Adipose tissue (tissue), 3 donors: ENCODE data around the gene CSPG4. TPM values are rescaled to one million over a fixed set of nuclear protein-coding genes. Genes with fewer than 3 reads are reported as not detected.
A peak's percentile ranks its signal among the peaks of the same experiment; 100 is the strongest.
"Not testable (repeated sequence)": the region's sequence is repeated elsewhere in the genome, so short reads cannot be mapped to it uniquely, and the experiment has no call there.

Experiments
- H3K27ac ChIP-seq: one replicate; pipeline ENCODE4 v1.5.1; 2013; ENCODE audit warnings: low read depth, low read length
- WGBS, 3 donors: extraction: QIAGEN DNeasy Blood & Tissue Kit; methylation state at CpG; one replicate each; pipeline ENCODE4 v1.1.7; 2013; 5-methylcytosine and 5-hydroxymethylcytosine counted together
- polyA plus RNA-seq, 3 donors: library from polyadenylated mRNA; stranded (reverse); fragments of 200-250 nt; gene quantifications; one replicate each; pipeline ENCODE4 v1.2.3, GENCODE V29; 2013
- donor health status: healthy with polysubstance abuse.
- donor health status: Bipolar disorder and iron deficiency.
- donor health status: healthy.

CSPG4 gene
- polyA plus RNA-seq, 3 donors: 7.4 to 82.9 (median 25.3) TPM

DNA sequence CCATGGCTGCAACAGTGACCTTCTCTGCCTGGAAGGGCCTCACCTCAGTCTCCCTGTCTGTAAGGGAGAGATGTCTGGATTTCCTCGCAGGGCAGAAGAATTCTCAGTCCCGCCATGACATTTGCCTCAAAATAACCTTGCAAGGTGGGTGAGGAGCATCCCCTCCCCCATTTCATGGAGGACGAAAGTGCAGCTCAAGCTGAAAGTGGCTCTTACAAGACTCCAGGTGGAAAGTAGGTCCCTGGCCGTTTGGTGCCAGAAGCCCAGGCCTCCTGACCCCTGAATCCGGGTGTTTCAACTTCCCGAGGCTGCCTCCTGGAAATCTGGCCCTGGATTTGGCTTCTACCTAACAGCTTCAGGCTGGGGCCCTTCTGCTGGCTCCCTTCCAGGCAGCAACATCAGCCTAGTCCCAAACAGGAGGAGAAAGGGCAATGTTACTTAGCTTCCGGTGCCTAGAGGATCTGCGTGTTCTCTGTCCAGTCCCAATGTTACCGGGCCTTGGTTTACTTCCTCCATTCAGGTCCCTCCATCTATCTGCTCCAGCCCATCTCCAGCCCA is 769 bp upstream of the CSPG4 start:
- WGBS, 3 donors: 48 to 79% (median 55%) methylated on average over 9 of the region's 9 CpGs
- H3K27ac ChIP-seq: no peak overlapping the region

- H3K27ac ChIP-seq: not testable (repeated sequence)
Measured at GRCh38 chr15:75711495-75711894, 1.2 kb downstream of the CSPG4 start.

DNA sequence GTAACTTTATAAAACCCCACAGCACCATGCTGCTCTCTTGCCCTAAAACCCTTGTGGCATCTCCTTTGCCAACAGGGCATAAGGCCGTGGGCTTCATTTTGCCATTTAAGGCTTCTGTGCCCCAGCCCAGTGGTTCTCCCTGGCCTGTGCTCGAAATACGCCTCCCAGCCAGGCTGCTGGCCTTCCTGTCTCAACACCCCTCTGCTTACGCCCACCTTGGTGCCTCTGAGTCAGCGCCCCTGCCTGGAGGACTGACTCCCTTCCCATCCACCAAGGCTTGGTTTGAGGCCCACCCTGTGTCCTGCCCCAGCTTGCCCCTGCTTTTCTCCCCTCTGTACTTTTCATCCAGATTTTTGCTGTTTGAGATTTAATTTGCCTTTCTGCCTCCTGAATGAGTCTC is 1.8 kb downstream of the CSPG4 start:
- 80 to 100% (median 81%) methylated on average over 3 to 5 of the region's 5 CpGs for WGBS, 3 donors
- not testable (repeated sequence) for H3K27ac ChIP-seq

More at GRCh38 chr15:75711495-75711894, 1.2 kb downstream of the CSPG4 start:
- 51 to 83% (median 62%) methylated on average over 7 of the region's 7 CpGs for WGBS, 3 donors

DNA sequence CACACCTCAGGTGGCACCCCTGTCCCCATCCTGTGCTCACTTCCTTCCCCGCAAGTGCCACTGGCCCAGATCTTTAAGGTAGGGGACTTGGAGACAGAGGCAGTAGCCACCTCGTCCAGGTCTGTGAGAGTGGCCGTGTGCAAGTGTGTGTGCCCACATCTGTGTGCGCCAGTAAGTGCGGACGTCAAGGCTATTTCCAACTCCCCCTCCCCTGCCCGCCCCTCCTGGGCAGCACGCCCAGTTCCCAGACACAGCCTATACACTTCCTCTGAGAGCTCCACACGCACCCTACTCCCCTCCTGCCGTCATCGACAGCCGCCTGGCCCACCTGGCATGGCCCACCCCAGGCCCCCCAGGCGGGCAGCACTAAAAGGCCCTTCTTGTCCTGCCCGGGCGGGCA is 3.2 kb downstream of the CSPG4 start:
- not testable (repeated sequence) for H3K27ac ChIP-seq
- WGBS, 3 donors: 26 to 31% (median 28%) methylated on average over 8 to 13 of the region's 15 CpGs

GRCh38 chr15:75706682-75706954 is 6.0 kb downstream of the CSPG4 start:
- no peak overlapping the region for H3K27ac ChIP-seq
- 50 to 63% (median 52%) methylated on average over 2 of the region's 2 CpGs for WGBS, 3 donors

DNA sequence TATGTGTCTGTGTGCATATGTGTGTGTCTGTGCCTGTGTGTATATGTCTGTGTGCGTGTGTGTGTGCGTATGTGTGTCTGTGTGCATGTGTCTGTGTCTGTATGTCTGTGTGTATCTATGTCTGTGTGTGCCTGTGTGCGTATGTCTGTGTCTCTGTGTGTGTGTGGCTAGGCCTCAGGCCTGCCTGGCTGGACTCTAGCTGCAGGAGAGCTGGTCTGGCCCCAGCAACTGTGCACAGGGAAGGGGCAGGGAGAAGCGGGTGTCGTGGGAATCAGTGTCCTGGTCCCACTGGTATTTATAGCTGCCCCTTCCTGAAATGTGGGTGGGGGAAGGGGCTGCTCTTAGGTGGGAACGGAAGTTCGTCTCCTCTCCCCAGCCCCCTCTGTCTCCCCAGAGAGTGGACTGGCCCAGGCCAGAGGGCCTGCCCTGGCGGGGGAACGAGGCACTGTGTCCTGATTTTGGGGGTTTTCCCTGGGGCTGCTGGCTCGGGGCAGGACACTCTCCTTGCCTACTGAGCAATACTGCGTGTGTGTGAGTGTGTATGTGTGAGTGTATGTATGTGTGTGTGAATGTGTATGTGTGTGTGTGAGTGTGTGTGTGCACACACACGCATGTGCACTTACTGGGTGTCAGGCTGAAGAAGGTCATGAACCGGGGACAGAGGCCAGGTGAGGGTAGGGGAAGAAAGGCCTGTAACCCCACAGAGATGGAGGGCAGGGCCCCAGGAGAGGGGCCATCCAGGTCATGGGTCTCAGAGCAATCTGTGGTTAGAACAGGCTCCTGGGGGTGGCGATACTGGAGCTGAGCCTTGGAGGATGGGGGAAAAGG is 6.6 kb downstream of the CSPG4 start:
- H3K27ac ChIP-seq: no peak overlapping the region
- WGBS, 3 donors: 71 to 83% (median 76%) methylated on average over 13 to 14 of the region's 14 CpGs

DNA sequence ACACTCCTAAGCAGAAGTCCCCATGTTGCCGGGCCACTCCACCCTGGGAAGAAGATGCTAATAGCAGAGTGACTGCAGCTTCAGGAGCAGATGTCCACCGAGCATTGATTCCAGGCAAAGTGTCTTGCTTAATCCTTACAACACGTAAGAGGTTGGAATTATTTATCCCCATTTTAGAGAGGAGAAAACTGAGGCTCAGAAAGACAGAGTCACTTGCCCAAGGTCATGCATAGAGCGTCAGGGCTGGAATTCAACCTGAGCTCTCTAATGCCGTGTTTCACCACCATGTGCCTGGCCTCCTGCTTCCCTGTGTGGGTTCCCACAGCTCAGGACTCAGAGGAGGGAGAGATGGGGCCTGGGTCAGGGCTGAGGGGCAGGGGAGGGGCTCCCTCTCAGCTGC is 7.3 kb downstream of the CSPG4 start:
- WGBS, 3 donors: 85 to 87% (median 85%) methylated on average over 5 of the region's 5 CpGs
- not testable (repeated sequence) for H3K27ac ChIP-seq

GRCh38 chr15:75704618-75705017 is 8.0 kb downstream of the CSPG4 start:
- 89 to 93% (median 90%) methylated on average over 9 of the region's 9 CpGs for WGBS, 3 donors
- no peak overlapping the region for H3K27ac ChIP-seq

DNA sequence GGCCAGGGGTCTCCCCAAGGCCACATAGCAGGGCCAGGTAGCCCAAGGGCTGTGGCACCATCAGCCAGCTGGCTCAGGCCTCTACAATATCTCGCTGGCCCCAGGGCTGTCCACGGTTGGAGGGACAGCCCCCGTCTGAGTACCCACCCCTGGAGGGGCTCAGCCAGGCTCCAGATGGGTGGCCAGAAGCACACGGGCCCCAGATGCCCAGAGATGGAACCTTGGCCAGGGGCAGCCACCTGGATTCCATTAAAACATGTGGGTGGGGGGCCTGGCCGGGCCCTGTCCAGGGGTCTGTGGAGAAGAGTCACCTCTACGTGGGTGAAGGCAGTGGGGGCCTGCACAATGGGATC is 8.4 kb downstream of the CSPG4 start:
- no peak overlapping the region for H3K27ac ChIP-seq
- WGBS, 3 donors: 76 to 82% (median 80%) methylated on average over 6 of the region's 6 CpGs

- H3K27ac ChIP-seq: not testable (repeated sequence)
- 70 to 90% (median 83%) methylated on average over 7 to 11 of the region's 18 CpGs for WGBS, 3 donors
Measured at GRCh38 chr15:75703440-75704262, 9.0 kb downstream of the CSPG4 start.

DNA sequence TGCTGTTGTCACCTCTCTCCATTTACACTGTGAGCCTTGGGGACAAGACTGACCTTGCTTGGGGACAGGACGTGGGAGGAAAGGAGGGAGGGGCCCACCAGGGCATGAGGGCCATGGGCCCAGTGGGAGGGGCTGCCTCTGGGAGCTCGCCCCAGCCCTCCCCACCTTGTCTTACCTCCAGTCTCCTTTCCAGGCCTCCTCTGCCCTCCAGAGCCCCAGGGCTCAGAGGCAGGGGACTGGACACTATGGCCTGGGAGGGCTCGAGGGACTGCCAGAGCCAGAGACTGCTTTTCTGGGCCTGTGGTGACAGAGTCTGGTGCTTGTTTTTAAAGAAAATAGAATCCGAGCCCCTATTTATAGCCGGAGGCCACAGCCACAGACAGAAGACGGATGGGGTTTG is 10.2 kb downstream of the CSPG4 start:
- 73 to 83% (median 76%) methylated on average over 5 to 6 of the region's 6 CpGs for WGBS, 3 donors

DNA sequence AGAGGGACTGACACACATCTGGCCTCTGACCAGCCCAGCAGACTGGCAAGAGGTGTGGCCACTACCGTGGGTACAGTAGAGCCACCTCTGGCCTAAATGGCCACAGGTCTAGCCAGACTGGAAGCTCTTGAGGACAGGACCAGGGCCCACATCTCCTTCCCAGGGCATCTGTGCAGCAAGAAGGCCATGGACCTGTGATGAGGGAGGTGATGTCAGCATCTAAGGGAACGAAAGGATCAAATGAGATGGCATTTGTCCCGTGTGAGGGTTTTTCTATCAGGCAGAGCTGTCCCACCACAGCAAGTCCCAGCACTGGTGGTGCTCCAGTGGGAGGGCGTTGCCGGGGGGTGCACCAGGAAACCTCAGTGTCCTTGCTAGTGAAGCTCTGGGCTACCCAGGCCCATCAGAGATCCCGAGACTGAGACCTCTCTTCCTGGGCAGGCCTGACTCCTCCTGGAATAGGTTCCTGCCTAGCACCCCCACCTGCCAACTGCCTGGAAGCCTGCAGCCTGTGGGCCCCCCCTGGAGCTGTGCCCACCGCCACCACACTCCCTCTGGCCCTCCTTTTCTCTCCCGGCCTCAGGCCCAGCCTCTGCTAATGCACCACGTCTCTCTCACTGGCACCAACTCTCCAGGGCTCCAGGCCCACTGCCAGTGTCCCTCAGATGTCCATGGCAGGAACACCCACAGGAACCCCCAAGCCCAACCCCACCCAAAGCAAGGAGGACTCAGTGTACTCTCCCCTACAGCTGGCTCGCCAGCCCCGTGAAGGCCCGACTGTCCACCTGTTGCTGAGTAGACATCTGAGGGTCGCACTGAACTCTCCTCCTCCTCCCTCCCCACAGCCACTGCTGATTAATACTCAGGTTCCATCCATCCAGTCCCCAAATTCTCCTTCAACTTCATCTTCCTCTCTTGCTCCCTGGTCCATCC is 11.3 kb downstream of the CSPG4 start:
- H3K27ac ChIP-seq: not testable (repeated sequence)
- 79 to 85% (median 80%) methylated on average over 10 to 13 of the region's 13 CpGs for WGBS, 3 donors

More for the DNA sequence above, 10.2 kb downstream of the CSPG4 start:
- no peak overlapping the region for H3K27ac ChIP-seq

DNA sequence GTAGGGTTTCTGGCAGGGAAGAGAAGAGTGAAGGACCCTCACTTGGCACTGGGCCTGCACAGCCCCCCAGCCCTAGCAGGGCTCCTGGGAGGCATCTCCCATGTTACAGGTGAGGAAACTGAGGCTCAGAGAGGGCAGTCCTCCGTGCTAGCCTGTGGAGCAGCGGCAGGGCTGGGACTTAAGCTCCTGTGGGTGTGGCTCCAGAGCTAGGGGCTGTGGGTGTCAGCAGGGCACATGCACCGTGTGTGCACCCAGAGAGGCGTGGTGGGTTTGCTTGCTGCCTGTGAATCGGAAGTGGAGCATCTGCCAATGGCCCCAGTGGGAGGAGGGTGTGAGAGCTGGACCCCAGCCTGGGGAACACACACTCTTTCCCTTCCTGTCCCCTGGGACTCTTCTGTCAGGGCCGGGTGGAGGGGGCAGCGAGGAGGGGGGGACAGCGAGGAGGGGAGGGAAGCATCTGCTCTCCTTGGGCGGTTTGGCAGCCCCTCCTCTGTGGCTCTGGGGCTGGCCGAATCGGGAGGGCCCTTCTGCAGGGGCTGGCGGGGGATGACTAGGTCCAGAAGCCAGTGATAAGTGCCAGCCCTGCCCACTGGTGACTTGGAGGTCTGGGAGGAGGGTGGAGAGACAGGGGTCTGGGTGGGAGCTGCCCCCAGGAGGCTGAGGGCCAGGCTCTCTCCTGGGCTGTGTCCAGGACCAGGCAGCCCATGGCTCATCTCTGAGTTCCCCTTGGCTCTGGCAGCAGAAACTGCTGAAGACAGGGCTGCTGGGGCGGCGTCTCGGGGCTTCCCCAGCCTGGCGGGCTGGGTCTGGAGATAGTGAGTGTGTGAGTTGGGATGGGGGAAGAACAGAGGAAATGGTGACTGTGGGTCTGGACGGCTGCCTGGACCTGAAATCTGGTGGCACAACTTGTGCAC is 12.4 kb downstream of the CSPG4 start:
- not testable (repeated sequence) for H3K27ac ChIP-seq
- WGBS, 3 donors: 5 to 73% (median 12%) methylated on average over 8 to 15 of the region's 17 CpGs

DNA sequence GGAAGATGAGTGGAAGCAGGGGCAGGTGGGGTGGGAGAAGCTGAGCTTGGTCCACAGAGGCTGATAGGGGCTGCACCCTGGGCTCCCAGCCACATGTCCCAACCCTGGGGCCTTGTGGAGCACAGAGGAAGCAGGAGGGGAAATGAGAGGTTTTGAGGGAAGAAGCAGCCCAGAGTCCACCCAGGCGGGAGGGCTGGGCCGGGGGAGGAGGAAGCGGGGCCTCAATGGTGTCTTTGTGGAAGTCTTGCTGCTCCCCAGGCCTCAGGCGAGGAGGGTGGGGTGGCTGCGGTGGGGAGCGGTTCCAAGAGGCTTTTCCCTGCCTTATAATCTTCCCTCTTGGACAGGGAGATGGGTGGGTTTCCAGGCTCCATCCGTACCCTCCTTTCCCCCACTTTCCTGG is 13.1 kb downstream of the CSPG4 start:
- 30 to 69% (median 47%) methylated on average over 7 of the region's 7 CpGs for WGBS, 3 donors
- H3K27ac ChIP-seq: peak overlapping the region; percentile 26

DNA sequence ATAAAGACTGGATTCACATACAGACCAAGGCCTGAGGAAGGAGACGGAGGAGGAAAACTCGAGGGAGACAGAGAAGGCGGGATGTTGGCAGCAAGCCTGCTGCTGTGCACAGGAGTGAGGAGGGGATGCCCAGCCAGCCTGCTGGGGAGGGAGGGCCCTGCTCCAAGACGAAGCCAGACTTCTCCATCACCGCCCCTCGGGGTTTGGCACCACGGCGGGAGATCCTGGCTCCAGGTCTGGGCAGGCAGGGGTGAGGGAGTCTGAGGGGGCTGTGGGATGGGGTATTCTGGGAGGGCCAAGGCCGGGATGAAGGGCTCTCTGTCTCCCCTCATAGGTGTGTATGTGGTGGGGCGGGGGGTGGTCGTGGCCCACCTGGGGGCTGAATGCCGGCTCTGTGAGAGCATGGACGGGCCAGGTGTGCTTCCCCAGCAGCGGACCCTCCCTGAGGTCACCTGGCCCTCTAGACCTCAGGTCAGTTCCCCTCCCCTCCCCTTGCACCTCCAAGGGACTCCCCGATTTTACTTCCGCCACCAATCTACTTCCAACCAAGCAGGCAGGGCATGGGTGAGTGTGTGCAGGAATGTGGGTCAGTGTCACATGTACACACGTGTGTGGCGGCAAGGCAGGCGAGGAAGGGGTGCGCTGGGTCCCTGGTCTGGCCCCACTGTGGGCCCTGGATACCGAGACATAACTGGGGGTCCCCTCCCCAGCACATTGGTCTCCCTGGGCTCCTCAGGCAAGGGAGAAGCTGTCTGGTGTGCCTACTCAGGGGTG is 14.5 kb downstream of the CSPG4 start:
- not testable (repeated sequence) for H3K27ac ChIP-seq
- 68 to 81% (median 72%) methylated on average over 18 to 21 of the region's 21 CpGs for WGBS, 3 donors

DNA sequence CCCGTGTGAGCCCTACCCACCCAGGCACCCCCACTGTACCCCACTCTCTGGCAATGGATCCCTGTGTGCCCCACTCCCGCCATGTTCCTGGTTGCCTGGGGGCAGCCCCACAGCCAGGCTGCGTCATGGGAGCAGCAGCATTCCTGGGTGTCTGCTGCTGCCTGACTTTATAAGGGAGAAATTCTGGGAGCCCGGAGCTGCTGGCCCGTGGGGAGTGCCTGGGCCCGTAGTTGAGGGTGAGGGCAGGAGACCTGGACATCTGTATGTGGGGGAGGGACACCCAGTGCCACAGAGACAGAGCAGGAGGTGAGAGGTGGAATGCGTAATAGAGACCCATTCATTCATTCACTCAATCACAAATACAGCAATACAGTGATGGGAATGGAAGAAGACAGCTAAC is 15.1 kb downstream of the CSPG4 start:
- no peak overlapping the region for H3K27ac ChIP-seq
- 71 to 86% (median 75%) methylated on average over 7 of the region's 7 CpGs for WGBS, 3 donors

DNA sequence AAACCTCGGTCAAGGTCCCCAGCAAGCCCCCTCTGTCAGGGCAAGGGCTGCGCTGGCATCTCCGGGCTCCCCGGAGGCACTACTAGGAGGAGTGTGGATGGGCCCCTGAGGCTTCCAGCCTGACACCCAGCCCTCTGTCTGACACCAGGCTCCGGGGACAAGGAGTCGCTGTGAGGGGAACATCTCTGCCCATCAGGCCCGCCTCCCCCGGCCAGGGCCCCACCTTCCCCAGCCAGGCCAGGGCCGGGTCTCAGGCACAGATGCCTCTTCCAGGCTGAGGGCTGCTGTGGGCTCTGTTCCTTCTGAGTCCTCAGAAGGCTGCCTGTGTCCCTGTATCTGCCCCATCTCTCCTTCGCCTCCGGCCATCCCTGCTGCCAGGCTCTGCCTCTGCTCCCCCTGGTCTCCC is 15.8 kb downstream of the CSPG4 start:
- H3K27ac ChIP-seq: no peak overlapping the region
- WGBS, 3 donors: 74 to 83% (median 81%) methylated on average over 11 of the region's 11 CpGs
